ENCODE results near the gene MKLN1. TPM values are rescaled to one million over a fixed set of nuclear protein-coding genes. Genes with fewer than 3 reads are reported as not detected.
"Not testable (repeated sequence)": the region's sequence is repeated elsewhere in the genome, so short reads cannot be mapped to it uniquely, and the experiment has no call there.

MKLN1 gene
- total RNA-seq, 2 experiments from 2014 or later = 33.0 to 33.8 TPM

GRCh38 chr7:131456338-131456737 lies 128.7 kb downstream of the MKLN1 start:
- Mint-ChIP-seq H3K27ac (no peak overlapping the region), H3K27me3 (no peaks in the 10 kb centered on the region), H3K9me3 (no peaks in the 10 kb centered on the region), H3K4me3 (no peak overlapping the region), H3K36me3 (peaks cover 9% of the 10 kb centered on the region), H3K4me1 (ENCODE audit: low read depth) (peaks cover 5% of the 10 kb centered on the region)
- no peak for DNase-seq
- ChIA-PET POLR2A (no interaction called here), CTCF (no interaction called here)
- intact Hi-C loops (cut with micrococcal nuclease) = no loop called here

DNA sequence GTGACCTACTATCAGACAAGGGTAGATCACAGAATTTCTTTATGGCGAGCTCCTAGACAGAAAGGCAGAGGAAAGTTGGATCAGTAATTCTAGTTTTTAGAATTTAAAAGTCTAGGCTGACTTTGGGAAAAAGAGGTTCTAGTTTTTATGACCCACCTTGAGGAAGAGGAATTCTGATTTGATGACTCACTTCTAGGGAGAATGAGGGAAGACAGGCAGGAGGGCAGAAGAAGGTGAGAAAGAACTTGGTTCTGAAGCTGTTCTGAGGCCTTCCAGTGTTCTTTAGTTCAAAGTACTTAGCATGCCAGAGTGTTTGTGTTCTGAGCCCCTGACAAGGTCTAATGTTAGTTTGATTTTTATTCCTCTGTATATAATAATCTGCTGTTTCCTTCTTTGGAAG lies 131.6 kb downstream of the MKLN1 start:
- no peak for DNase-seq
- intact Hi-C loops (cut with micrococcal nuclease) = no loop called here
- H3K27ac Mint-ChIP-seq = no peak overlapping the region
- no peaks in the 10 kb centered on the region for H3K9me3 Mint-ChIP-seq
- no peaks in the 10 kb centered on the region for H3K27me3 Mint-ChIP-seq
- H3K36me3 Mint-ChIP-seq = peaks cover 11% of the 10 kb centered on the region
- ChIA-PET POLR2A (no interaction called here), CTCF (interaction anchor here (0.7 to 1.5 kb wide), 2 partner anchors 9 to 54 kb away, joined by 3 to 4 read pairs; no protein-coding TSS in a partner anchor)
- no peak overlapping the region for H3K4me3 Mint-ChIP-seq
- H3K4me1 Mint-ChIP-seq (ENCODE audit: low read depth) = peaks cover 5% of the 10 kb centered on the region

DNA sequence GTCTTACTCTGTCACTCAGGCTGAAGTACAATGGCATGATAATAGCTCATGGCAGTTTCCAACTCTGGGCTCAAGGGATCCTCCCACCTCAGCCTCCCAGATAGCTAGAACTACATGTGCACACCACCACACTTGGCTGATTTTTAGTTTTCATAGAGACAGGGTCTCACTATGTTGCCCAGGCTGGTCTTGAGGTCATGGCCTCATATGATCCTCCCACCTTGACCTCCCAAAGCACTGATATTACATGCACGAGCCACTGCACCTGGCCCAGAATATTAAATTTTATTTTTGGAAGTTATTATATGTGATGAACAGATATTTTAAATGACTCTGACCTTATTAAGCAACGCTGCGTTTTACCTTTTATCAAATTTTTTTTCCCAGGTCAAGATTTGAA lies 134.4 kb downstream of the MKLN1 start:
- no peaks in the 10 kb centered on the region for H3K27me3 Mint-ChIP-seq
- no peaks in the 10 kb centered on the region for H3K9me3 Mint-ChIP-seq
- peaks cover 5% of the 10 kb centered on the region for H3K4me1 Mint-ChIP-seq (ENCODE audit: low read depth)
- no peak overlapping the region for H3K27ac Mint-ChIP-seq
- intact Hi-C loops (cut with micrococcal nuclease) = no loop called here
- ChIA-PET CTCF (no interaction called here), POLR2A (no interaction called here)
- DNase-seq = no peak
- no peak overlapping the region for H3K4me3 Mint-ChIP-seq
- peaks cover 14% of the 10 kb centered on the region for H3K36me3 Mint-ChIP-seq

GRCh38 chr7:131462715-131463114 lies 135.0 kb downstream of the MKLN1 start:
- H3K36me3 Mint-ChIP-seq = peaks cover 17% of the 10 kb centered on the region
- POLR2A ChIA-PET; H3K4me3 Mint-ChIP-seq; intact Hi-C loops (cut with micrococcal nuclease); H3K27me3 Mint-ChIP-seq; DNase-seq; CTCF ChIA-PET; H3K4me1 Mint-ChIP-seq (ENCODE audit: low read depth); H3K9me3 Mint-ChIP-seq; H3K27ac Mint-ChIP-seq: not testable (repeated sequence)

DNA sequence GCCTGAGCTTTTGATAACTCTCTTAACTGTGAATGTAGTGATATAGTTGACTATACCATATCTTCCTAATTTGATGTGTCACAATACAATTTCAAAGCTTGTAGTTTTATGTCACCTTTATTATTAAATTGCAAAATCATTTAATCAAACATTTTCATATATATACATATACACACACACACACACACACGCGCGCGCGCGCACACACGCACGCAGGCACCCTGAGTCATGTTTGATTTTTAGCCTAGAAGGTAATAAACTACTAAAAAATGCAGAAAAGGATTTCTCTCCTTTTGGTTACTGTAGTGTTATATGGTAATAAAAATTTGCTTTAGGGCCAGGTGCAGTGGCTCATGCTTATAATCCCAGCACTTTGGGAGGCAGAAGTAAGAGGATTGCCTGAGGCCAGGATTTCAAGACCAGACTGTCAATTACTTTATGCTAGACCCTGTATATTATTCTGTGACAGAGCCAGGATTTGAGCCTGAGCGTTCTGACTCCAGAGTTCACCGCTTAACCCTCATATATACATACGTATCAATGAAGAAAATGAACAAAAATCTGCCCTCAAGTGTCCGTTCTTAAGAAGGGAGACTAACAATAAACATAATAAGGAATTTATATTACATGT lies 139.2 kb downstream of the MKLN1 start:
- Mint-ChIP-seq H3K36me3 (peaks cover 32% of the 10 kb centered on the region), H3K27ac (no peak overlapping the region), H3K4me3 (no peak overlapping the region), H3K4me1 (ENCODE audit: low read depth) (no peaks in the 10 kb centered on the region), H3K9me3 (no peaks in the 10 kb centered on the region), H3K27me3 (no peaks in the 10 kb centered on the region)
- CTCF ChIA-PET = no interaction called here
- POLR2A ChIA-PET = no interaction called here
- intact Hi-C loops (cut with micrococcal nuclease) = no loop called here
- no peak for DNase-seq

- DNase-seq = no peak
- CTCF ChIA-PET = interaction anchor here (1.1 kb wide), 1 partner anchor 8 kb away, joined by 3 read pairs; no protein-coding TSS in a partner anchor
- intact Hi-C loops (cut with micrococcal nuclease) = no loop called here
- H3K9me3 Mint-ChIP-seq = no peaks in the 10 kb centered on the region
- POLR2A ChIA-PET = no interaction called here
- peaks cover 33% of the 10 kb centered on the region for H3K36me3 Mint-ChIP-seq
- H3K4me1 Mint-ChIP-seq (ENCODE audit: low read depth) = no peaks in the 10 kb centered on the region
- no peak overlapping the region for H3K27ac Mint-ChIP-seq
- H3K27me3 Mint-ChIP-seq = no peaks in the 10 kb centered on the region
- no peak overlapping the region for H3K4me3 Mint-ChIP-seq
Observed at GRCh38 chr7:131467788-131468187, 140.1 kb downstream of the MKLN1 start.

- CTCF ChIA-PET = no interaction called here
- POLR2A ChIA-PET = no interaction called here
- Mint-ChIP-seq H3K27ac (no peak overlapping the region), H3K4me1 (ENCODE audit: low read depth) (no peaks in the 10 kb centered on the region), H3K27me3 (no peaks in the 10 kb centered on the region), H3K4me3 (no peak overlapping the region), H3K36me3 (peaks cover 32% of the 10 kb centered on the region), H3K9me3 (no peaks in the 10 kb centered on the region)
- no peak for DNase-seq
- intact Hi-C loops (cut with micrococcal nuclease) = no loop called here
Observed at GRCh38 chr7:131471250-131472004, 143.8 kb downstream of the MKLN1 start.

DNA sequence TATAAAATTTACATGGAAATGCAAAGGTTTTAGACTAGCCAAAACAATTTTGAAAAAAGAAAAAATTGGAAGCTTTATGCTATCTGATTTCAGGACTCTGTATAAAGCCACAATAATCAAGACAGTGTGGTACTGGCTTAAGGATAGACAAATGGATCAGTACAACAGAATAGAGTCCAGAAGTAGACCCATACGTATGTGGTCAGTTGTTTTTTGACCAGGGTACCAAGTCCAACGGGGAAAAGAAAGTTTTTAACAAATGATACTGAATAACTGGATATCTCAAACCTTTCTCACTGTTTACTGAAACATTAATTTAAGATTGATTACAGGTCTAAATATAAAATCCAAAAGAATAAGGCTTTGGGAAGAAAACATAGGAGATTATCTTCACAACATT lies 149.1 kb downstream of the MKLN1 start:
- H3K27ac Mint-ChIP-seq = no peak overlapping the region
- no peak overlapping the region for H3K4me3 Mint-ChIP-seq
- DNase-seq = no peak
- no peaks in the 10 kb centered on the region for H3K4me1 Mint-ChIP-seq (ENCODE audit: low read depth)
- H3K36me3 Mint-ChIP-seq = peaks cover 13% of the 10 kb centered on the region
- ChIA-PET POLR2A (no interaction called here), CTCF (no interaction called here)
- intact Hi-C loops (cut with micrococcal nuclease) = no loop called here
- H3K9me3 Mint-ChIP-seq = no peaks in the 10 kb centered on the region
- H3K27me3 Mint-ChIP-seq = no peaks in the 10 kb centered on the region

GRCh38 chr7:131480384-131481315 lies 153.0 kb downstream of the MKLN1 start:
- H3K27ac Mint-ChIP-seq = no peak overlapping the region
- ChIA-PET CTCF (no interaction called here), POLR2A (no interaction called here)
- H3K4me1 Mint-ChIP-seq (ENCODE audit: low read depth) = no peaks in the 10 kb centered on the region
- no peak for DNase-seq
- no peak overlapping the region for H3K4me3 Mint-ChIP-seq
- intact Hi-C loops (cut with micrococcal nuclease) = no loop called here
- H3K27me3 Mint-ChIP-seq = no peaks in the 10 kb centered on the region
- H3K9me3 Mint-ChIP-seq = no peaks in the 10 kb centered on the region
- H3K36me3 Mint-ChIP-seq = peaks cover 1% of the 10 kb centered on the region

DNA sequence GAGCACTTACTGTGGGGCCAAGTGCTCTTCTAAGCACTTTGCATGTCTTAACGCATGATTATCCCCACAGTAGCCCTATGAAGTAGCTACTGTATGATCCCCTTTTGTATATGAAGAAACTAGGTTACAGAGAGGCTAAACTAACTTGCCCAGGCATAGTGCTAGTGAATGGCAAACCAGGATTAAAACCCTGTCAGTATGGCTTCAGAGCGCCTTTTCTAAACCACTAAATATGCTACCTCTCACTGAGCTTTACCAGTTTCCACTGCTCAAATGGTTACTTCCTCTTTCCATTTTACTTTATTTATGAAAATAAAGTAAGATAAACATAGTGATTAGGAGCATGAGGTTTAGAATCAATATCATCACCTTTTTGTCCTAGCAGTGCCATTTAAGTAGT lies 155.1 kb downstream of the MKLN1 start:
- no peak for DNase-seq
- Mint-ChIP-seq H3K36me3 (peaks cover 3% of the 10 kb centered on the region), H3K27ac (no peak overlapping the region), H3K4me3 (no peak overlapping the region), H3K9me3 (no peaks in the 10 kb centered on the region), H3K27me3 (no peaks in the 10 kb centered on the region), H3K4me1 (ENCODE audit: low read depth) (no peaks in the 10 kb centered on the region)
- ChIA-PET POLR2A (no interaction called here), CTCF (interaction anchor here (1.0 kb wide), 1 partner anchor 30 kb away, joined by 3 read pairs; no protein-coding TSS in a partner anchor)
- intact Hi-C loops (cut with micrococcal nuclease) = no loop called here

DNA sequence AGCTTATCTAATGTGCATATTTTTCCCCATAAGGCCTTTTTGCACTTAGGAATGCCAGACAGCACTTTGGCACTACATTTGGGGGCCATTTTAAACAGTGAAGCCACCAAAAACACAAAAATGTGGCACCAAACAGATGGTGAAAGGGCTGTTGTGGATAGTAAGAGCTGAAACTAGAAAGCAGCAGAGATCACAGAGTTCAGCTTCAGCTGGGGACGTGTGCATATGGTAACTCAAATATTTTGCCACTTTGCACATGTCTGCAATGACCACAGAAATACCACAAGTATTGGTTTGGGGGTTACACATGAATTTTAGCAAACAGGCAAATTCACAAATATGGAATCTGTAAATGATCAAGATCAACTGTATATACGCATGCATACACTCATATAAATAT lies 155.9 kb downstream of the MKLN1 start:
- no peak overlapping the region for H3K27ac Mint-ChIP-seq
- H3K9me3 Mint-ChIP-seq = no peaks in the 10 kb centered on the region
- intact Hi-C loops (cut with micrococcal nuclease) = no loop called here
- H3K4me1 Mint-ChIP-seq (ENCODE audit: low read depth) = no peaks in the 10 kb centered on the region
- no peak for DNase-seq
- H3K4me3 Mint-ChIP-seq = no peak overlapping the region
- H3K27me3 Mint-ChIP-seq = no peaks in the 10 kb centered on the region
- POLR2A ChIA-PET = no interaction called here
- peaks cover 4% of the 10 kb centered on the region for H3K36me3 Mint-ChIP-seq
- CTCF ChIA-PET = no interaction called here

DNA sequence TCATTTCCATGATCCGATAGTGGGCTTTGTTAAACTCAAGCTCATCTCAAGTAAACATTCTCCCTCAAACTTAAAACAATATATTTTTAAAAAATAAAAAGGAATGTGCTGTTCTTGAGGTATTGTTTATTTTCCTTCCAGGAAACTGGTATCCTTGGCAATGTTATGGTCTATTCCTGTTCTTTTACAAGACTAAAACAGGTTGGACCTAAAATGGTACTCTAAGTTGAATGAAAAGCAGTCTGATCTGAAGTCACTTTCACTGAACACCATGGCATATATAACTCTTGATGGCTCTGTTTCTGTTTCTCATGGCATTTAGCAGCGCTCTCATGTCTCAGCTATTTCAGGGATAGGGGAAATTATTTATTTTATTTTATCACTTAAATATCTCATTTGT lies 158.7 kb downstream of the MKLN1 start:
- H3K36me3 Mint-ChIP-seq = peaks cover 6% of the 10 kb centered on the region
- POLR2A ChIA-PET = interaction anchor here (1.3 kb wide), 1 partner anchor 22 kb away, joined by 3 read pairs; no protein-coding TSS in a partner anchor
- no peaks in the 10 kb centered on the region for H3K9me3 Mint-ChIP-seq
- CTCF ChIA-PET = interaction anchor here (1.6 kb wide), 1 partner anchor 27 kb away, joined by 4 read pairs; no protein-coding TSS in a partner anchor
- H3K27me3 Mint-ChIP-seq = no peaks in the 10 kb centered on the region
- H3K4me1 Mint-ChIP-seq (ENCODE audit: low read depth) = no peaks in the 10 kb centered on the region
- no peak overlapping the region for H3K4me3 Mint-ChIP-seq
- intact Hi-C loops (cut with micrococcal nuclease) = no loop called here
- no peak overlapping the region for H3K27ac Mint-ChIP-seq
- DNase-seq = no peak
